NCI-H146 treated with DMSO at 0.1 percent for 48 hours (cell line): ENCODE results near the gene PLCH2.

Experiments
- DNase-seq: peaks from one replicate; lab custom pipeline; 2025; ENCODE audit not compliant: unreplicated experiment; lab: John Stamatoyannopoulos, UW

PLCH2 gene

GRCh38 chr1:2508751-2509150, 32.7 kb downstream of the PLCH2 start:
- no peak for DNase-seq

GRCh38 chr1:2509589-2509988, 33.5 kb downstream of the PLCH2 start:
- no peak for DNase-seq

- no peak for DNase-seq
These were observed 34.5 kb downstream of the PLCH2 start for GRCh38 chr1:2510366-2511155.

- no peak for DNase-seq
These were observed 36.9 kb downstream of the PLCH2 start for GRCh38 chr1:2512862-2513421.

- no peak for DNase-seq
These were observed 38.0 kb downstream of the PLCH2 start for GRCh38 chr1:2513939-2514652.

- DNase-seq = no peak
These were observed 39.0 kb downstream of the PLCH2 start for GRCh38 chr1:2514863-2515762.

- DNase-seq = no peak
These were observed 39.6 kb downstream of the PLCH2 start for GRCh38 chr1:2515763-2516080.

- DNase-seq = no peak
These were observed 40.0 kb downstream of the PLCH2 start for GRCh38 chr1:2516124-2516523.

- DNase-seq = no peak
These were observed 40.9 kb downstream of the PLCH2 start for GRCh38 chr1:2516946-2517345.

GRCh38 chr1:2517966-2518365, 41.9 kb downstream of the PLCH2 start:
- no peak for DNase-seq

GRCh38 chr1:2518528-2518927, 42.4 kb downstream of the PLCH2 start:
- DNase-seq = no peak

GRCh38 chr1:2519029-2519685, 43.1 kb downstream of the PLCH2 start:
- DNase-seq = no peak

- no peak for DNase-seq
These were observed 43.6 kb downstream of the PLCH2 start for GRCh38 chr1:2519729-2520128.

- DNase-seq = no peak
These were observed 44.1 kb downstream of the PLCH2 start for GRCh38 chr1:2520206-2520605.

- no peak for DNase-seq
These were observed 44.7 kb downstream of the PLCH2 start for GRCh38 chr1:2520806-2521205.

GRCh38 chr1:2522230-2522629, 46.1 kb downstream of the PLCH2 start:
- DNase-seq = no peak

- no peak for DNase-seq
These were observed 47.3 kb downstream of the PLCH2 start for GRCh38 chr1:2523191-2523890.

GRCh38 chr1:2523891-2524609, 48.0 kb downstream of the PLCH2 start:
- DNase-seq = no peak

- DNase-seq = no peak
These were observed 49.5 kb downstream of the PLCH2 start for GRCh38 chr1:2525572-2525919.
